HG03196 (cell line): ENCODE results near the gene AMY1A.
"Not testable (repeated sequence)": the region's sequence is repeated elsewhere in the genome, so short reads cannot be mapped to it uniquely, and the experiment has no call there.

Source experiments
- ATAC-seq: cut with Tn5 transposase; IDR thresholded peaks from one replicate; pipeline ENCODE4 v1.9.1; 2021; ENCODE audit not compliant: unreplicated experiment

AMY1A gene

DNA sequence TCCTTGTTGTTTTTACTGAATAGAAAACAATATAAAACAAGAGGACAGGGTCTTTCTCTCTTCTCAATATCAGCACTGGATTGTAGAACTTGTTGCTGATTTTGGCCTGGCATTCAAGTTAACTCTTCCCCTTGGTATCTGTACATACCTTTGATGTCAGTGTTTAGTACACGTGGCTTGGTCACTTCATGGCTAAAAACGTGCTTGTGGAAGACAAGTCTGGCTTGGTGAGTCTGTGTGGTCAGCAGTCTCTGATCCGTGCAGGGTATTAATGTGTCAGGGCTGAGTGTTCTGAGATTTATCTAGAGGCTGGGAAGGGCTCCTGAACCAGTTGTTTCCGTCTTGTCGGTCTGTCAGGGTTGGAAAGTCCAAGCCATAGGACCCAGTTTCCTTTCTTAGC, at the start of gene AMY1A:
Gene AMY1A, plus strand, starts transcription at position 301 of the 400 bp plus-strand sequence. CDS start 571 bp downstream, outside the sequence.
- not testable (repeated sequence) for ATAC-seq

DNA sequence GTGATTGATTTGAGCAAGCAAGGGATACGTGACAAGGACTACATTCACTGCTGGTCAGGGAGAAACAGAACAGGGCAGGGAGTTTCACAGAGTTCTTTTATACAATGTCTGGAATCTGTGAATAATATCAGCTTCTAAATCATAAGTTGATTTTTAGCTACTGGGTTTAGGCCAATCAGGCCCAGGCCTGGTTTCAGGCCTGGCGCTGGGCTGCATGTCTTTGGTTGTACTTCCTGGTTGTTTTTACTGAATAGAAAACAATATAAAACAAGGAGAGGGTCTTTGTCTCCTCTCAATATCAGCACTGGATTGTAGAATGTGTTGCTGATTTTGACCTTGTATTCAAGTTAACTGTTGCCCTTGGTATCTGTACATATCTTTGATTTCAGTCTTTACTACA, 39.2 kb upstream of the AMY1A start:
- no peak for ATAC-seq

DNA sequence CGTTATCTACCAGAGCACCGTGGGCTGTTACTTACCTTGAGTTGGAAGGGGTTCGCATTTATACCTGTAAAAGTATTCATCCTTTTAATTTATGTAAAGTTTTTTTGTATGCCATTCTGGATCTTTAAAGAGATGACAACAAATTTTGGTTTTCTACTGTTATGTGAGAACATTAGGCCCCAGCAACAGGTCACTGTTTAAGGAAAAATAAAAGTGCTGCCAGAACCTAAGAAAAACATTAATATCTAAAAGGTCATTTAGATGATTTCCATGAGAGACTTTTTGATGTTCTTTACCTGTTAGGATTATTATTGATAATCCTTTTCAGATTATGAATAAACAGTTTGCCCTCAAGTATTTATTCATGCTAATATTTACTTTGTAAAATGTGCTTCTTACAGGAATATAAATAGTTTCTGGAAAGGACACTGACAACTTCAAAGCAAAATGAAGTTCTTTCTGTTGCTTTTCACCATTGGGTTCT, 38.5 kb upstream of the AMY1A start, which contains the start of gene AMY2A:
Gene AMY2A, plus strand, starts transcription at position 434 of the 484 bp plus-strand sequence. Its CDS starts 14 bp downstream, at position 448.
- not testable (repeated sequence) for ATAC-seq

DNA sequence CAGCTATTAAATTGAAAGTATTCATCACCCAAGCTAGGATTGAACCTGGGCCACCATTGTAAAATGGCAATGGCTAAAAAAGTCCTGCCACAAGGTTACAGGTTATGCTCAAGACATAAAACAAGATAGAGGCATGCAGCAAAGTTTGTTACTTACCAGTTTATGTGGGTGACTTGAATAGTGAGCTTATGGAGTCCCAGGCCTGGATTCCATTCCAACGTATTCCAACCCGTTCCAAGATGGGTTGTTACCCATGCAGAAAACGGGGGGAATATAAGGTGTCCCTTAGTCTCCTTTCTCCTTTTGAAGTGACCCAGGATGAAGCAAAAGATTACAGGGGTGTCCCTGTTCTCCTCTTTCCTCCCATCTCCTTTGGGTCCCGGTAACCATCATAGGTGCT, 28.1 kb upstream of the AMY1A start:
- ATAC-seq, result not testable (repeated sequence)

DNA sequence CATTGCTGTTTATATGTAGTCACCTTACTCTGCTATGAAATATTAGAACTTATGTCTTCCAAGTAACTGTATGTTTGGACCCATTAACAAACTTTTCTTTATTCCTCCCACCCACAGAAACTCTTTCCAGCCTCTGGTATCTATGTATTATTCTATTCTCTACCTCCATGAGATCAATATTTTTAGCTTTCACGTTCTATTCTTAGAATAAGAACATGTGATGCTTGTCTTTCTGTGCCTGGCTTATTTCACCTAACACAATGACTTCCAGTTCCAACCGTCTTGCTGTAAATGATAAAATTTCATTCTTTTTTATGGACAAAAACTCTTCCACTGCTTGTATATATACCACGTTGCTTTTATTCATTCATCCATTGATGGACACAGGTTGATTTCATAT, 14.4 kb upstream of the AMY1A start:
- ATAC-seq, result not testable (repeated sequence)

DNA sequence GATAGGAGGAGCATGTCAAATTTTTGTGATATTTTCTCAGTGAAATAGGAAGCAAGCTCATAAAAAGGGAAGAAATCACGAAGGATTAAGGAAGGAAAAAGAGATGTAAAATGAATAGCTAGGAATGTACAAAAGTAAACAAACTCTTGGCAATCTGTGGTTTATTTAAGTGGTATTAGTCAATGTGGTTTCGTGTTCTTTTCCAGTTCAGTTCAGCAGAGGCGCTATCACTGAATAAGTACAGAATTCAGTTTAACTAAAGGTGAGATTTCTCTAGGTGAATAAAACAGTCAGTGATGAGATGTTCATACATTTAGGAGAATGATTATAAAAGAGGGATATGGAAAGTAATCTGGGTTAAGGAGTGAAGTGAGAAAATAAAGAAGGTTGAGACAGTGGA, 11.7 kb upstream of the AMY1A start:
- not testable (repeated sequence) for ATAC-seq

DNA sequence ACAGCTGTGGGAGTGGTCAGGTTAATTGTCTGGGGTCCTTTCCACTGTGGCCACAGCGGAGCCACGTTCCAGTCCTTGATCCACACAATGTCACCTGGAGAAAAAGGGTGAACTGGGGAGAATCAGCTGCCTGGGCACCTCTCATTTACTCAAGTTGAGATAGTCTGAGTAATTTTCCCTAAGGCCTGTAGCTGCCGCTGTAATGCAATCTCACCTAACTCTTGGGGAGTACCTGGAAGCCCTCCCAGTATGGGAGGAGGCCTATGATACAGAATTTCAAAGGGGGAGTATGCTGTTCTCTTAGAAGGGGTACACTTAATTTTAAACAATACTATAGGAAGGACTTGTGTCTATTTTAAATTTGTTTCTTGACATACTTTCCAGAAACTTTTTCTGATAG, 5.3 kb upstream of the AMY1A start:
- not testable (repeated sequence) for ATAC-seq

DNA sequence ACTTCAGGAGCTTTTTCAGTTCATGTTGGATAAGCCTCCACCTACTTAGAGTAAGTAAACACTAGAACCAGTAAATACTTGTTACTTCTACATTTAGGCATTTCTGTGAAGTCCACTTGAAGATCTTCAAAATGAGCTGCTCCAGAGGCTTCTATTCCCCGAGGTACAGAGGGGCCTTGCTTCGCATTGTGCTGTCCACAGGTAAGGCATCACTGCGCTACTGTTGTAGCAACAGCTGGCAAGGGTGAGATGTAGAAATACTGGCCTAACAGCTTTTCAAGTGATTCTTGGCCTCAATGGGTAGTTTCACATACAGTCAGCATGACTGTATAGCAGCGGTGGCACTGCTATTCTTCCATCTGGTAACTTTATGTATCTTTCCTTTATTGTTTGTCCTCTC, 4.7 kb upstream of the AMY1A start:
- not testable (repeated sequence) for ATAC-seq

DNA sequence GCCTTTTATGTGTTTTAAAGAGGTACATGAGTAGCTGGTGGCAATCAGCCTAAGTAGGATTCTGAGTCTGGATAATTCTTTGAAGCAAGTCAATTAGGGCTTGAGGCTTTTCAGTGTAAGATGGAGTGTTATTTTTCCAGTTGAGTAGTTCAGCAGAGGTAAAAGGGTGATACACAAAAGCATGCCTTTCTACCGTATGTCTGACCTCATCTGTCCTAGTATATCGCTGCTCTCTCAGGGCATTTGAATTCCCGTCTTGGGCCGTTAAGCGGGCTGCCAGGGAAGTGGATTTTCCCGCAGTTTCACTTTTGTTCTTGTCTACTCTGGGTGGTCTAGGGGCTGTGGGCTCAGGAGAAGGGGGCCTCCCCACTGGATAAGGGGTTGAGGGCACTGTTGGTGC, 1.4 kb upstream of the AMY1A start:
- not testable (repeated sequence) for ATAC-seq

DNA sequence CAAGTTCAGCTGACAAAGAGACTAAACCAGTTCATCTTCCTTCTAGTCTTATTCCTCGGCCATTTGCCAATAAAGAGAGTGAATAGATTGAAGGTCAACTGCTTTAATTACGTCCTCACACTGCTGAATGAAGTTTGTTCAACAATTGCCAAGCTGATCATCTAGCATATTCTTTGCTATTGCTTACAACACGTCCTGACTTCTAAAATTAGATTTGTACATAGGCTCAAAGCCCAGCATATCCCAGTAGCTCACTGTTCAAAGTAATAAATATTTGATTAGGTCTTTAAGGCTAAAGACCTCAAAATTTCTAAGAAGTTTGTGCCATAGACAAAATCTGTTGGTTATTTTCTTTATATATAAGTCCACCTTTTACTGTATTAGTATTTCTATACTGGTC, 20.8 kb downstream of the AMY1A start:
- ATAC-seq, result not testable (repeated sequence)

DNA sequence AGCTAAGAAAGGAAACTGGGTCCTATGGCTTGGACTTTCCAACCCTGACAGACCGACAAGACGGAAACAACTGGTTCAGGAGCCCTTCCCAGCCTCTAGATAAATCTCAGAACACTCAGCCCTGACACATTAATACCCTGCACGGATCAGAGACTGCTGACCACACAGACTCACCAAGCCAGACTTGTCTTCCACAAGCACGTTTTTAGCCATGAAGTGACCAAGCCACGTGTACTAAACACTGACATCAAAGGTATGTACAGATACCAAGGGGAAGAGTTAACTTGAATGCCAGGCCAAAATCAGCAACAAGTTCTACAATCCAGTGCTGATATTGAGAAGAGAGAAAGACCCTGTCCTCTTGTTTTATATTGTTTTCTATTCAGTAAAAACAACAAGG, 40.5 kb downstream of the AMY1A start, which contains the start of gene AMY1B:
Gene AMY1B, minus strand, starts transcription at position 101 of the 400 bp plus-strand sequence. CDS start 571 bp downstream, outside the sequence.
- not testable (repeated sequence) for ATAC-seq

DNA sequence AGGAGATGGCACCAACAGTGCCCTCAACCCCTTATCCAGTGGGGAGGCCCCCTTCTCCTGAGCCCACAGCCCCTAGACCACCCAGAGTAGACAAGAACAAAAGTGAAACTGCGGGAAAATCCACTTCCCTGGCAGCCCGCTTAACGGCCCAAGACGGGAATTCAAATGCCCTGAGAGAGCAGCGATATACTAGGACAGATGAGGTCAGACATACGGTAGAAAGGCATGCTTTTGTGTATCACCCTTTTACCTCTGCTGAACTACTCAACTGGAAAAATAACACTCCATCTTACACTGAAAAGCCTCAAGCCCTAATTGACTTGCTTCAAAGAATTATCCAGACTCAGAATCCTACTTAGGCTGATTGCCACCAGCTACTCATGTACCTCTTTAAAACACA, 41.9 kb downstream of the AMY1A start:
- not testable (repeated sequence) for ATAC-seq

DNA sequence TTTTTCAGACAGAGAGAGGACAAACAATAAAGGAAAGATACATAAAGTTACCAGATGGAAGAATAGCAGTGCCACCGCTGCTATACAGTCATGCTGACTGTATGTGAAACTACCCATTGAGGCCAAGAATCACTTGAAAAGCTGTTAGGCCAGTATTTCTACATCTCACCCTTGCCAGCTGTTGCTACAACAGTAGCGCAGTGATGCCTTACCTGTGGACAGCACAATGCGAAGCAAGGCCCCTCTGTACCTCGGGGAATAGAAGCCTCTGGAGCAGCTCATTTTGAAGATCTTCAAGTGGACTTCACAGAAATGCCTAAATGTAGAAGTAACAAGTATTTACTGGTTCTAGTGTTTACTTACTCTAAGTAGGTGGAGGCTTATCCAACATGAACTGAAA, 45.1 kb downstream of the AMY1A start:
- ATAC-seq, result not testable (repeated sequence)

DNA sequence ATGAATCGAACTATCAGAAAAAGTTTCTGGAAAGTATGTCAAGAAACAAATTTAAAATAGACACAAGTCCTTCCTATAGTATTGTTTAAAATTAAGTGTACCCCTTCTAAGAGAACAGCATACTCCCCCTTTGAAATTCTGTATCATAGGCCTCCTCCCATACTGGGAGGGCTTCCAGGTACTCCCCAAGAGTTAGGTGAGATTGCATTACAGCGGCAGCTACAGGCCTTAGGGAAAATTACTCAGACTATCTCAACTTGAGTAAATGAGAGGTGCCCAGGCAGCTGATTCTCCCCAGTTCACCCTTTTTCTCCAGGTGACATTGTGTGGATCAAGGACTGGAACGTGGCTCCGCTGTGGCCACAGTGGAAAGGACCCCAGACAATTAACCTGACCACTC, 45.7 kb downstream of the AMY1A start:
- not testable (repeated sequence) for ATAC-seq

DNA sequence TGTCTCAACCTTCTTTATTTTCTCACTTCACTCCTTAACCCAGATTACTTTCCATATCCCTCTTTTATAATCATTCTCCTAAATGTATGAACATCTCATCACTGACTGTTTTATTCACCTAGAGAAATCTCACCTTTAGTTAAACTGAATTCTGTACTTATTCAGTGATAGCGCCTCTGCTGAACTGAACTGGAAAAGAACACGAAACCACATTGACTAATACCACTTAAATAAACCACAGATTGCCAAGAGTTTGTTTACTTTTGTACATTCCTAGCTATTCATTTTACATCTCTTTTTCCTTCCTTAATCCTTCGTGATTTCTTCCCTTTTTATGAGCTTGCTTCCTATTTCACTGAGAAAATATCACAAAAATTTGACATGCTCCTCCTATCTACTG, 52.1 kb downstream of the AMY1A start:
- not testable (repeated sequence) for ATAC-seq

DNA sequence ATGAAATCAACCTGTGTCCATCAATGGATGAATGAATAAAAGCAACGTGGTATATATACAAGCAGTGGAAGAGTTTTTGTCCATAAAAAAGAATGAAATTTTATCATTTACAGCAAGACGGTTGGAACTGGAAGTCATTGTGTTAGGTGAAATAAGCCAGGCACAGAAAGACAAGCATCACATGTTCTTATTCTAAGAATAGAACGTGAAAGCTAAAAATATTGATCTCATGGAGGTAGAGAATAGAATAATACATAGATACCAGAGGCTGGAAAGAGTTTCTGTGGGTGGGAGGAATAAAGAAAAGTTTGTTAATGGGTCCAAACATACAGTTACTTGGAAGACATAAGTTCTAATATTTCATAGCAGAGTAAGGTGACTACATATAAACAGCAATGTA, 54.8 kb downstream of the AMY1A start:
- not testable (repeated sequence) for ATAC-seq
